Calu3 (cell line): ENCODE data around the gene CHD5. TPM values are rescaled to one million over a fixed set of nuclear protein-coding genes. Genes with fewer than 3 reads are reported as not detected.

Experiments
- BruUV-seq: library from RNA; stranded (reverse); fragments of 400-500 nt; replicated peaks from 2 replicates; lab custom pipeline; 2021; lab: Mats Ljungman, UMichigan
- CTCF ChIA-PET: fragments of 300-600 bp; sonication (Branson Sonifier 250); formaldehyde crosslinking; loops from one replicate; lab custom pipeline; 2022; ENCODE audit warnings: antibody characterized with exemption; lab: Charles Lee
- DNase-seq: peaks from one replicate; pipeline ENCODE4 v3.0.0; 2022
- H3K27ac Mint-ChIP-seq: one replicate; pipeline ENCODE4 v1.8.0; 2022; ENCODE audit warnings: mixed read lengths; ENCODE audit not compliant: unreplicated experiment
- H3K27me3 Mint-ChIP-seq: one replicate; pipeline ENCODE4 v1.8.0; 2022; ENCODE audit warnings: mixed read lengths; ENCODE audit not compliant: unreplicated experiment
- H3K36me3 Mint-ChIP-seq: one replicate; pipeline ENCODE4 v1.8.0; 2022; ENCODE audit warnings: mild to moderate bottlenecking, moderate library complexity, mixed read lengths; ENCODE audit not compliant: insufficient read depth, unreplicated experiment
- H3K4me1 Mint-ChIP-seq: one replicate; pipeline ENCODE4 v1.8.0; 2022; ENCODE audit warnings: mild to moderate bottlenecking, low read depth, mixed read lengths; ENCODE audit not compliant: unreplicated experiment
- H3K4me3 Mint-ChIP-seq: one replicate; pipeline ENCODE4 v1.8.0; 2022; ENCODE audit warnings: mild to moderate bottlenecking, low read depth, moderate library complexity, mixed read lengths; ENCODE audit not compliant: unreplicated experiment
- H3K9me3 Mint-ChIP-seq: one replicate; pipeline ENCODE4 v1.8.0; 2022; ENCODE audit warnings: low read depth, mixed read lengths; ENCODE audit not compliant: unreplicated experiment
- CTCF ChIP-seq: fragments of 200-600 bp; IDR thresholded peaks from one replicate; pipeline ENCODE4 v1.8.0; 2022; ENCODE audit warnings: antibody characterized with exemption; ENCODE audit not compliant: unreplicated experiment
- intact Hi-C: fragments of 100-400 bp; cut with micrococcal nuclease; formaldehyde crosslinking; loops from one replicate; pipeline ENCODE4 v1.10.0; 2022; ENCODE audit not compliant: unreplicated experiment
- total RNA-seq: library from RNA; stranded (reverse); gene quantifications from 2 replicates; pipeline ENCODE4 v1.2.3, GENCODE V29; 2022

Gene CHD5
- total RNA-seq, 1 experiment from 2014 or later = 0.28 TPM

GRCh38 chr1:6165027-6165426, 15.1 kb downstream of the CHD5 start:
- Mint-ChIP-seq H3K27ac (no peak overlapping the region), H3K36me3 (no peaks in the 10 kb centered on the region), H3K27me3 (peaks cover 93% of the 10 kb centered on the region), H3K4me3 (no peak overlapping the region), H3K9me3 (no peaks in the 10 kb centered on the region), H3K4me1 (no peaks in the 10 kb centered on the region)
- no peak for TF ChIP-seq CTCF
- no TSS peak for BruUV-seq
- intact Hi-C loops = no loop called here
- DNase-seq = no peak
- CTCF ChIA-PET = no interaction called here

DNA sequence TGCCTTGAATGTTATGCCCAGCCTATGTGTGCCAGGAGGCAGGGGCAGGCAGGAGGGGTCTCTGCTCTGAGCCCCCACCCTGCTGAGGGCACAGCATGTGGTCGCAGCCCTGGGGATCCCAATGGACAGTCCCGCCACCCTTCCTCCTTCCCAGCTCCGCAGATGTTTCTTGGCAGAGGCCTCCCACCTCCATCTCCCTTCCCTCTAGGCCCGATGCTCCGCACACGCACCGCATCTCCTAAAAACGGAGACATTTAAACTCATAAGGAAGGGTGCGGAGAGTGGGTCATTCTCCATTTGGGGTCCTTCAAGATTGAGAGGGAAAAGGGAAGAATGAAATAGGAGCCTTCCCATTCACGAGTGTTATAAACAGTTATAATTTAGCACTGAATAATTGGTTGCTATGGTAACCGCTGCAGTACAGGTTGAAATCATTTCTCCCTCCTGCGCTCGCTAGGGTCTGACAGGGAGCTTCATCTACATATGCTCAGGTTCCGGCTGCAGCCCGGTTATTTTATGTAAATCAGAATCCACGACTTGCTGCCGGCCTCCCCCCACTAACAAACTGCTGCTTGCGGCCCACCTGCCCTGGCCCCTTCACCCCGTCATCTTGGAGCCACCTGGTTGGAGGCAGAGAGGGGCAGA, 16.0 kb downstream of the CHD5 start:
- H3K9me3 Mint-ChIP-seq = no peaks in the 10 kb centered on the region
- H3K27ac Mint-ChIP-seq = no peak overlapping the region
- intact Hi-C loops = no loop called here
- peaks cover 97% of the 10 kb centered on the region for H3K27me3 Mint-ChIP-seq
- no peaks in the 10 kb centered on the region for H3K36me3 Mint-ChIP-seq
- H3K4me3 Mint-ChIP-seq = no peak overlapping the region
- CTCF ChIA-PET = interaction anchor here (0.6 kb wide), 1 partner anchor 48 kb away, joined by 3 read pairs; no protein-coding TSS in a partner anchor
- BruUV-seq = no TSS peak
- H3K4me1 Mint-ChIP-seq = no peaks in the 10 kb centered on the region
- DNase-seq = no peak
- TF ChIP-seq CTCF = no peak

DNA sequence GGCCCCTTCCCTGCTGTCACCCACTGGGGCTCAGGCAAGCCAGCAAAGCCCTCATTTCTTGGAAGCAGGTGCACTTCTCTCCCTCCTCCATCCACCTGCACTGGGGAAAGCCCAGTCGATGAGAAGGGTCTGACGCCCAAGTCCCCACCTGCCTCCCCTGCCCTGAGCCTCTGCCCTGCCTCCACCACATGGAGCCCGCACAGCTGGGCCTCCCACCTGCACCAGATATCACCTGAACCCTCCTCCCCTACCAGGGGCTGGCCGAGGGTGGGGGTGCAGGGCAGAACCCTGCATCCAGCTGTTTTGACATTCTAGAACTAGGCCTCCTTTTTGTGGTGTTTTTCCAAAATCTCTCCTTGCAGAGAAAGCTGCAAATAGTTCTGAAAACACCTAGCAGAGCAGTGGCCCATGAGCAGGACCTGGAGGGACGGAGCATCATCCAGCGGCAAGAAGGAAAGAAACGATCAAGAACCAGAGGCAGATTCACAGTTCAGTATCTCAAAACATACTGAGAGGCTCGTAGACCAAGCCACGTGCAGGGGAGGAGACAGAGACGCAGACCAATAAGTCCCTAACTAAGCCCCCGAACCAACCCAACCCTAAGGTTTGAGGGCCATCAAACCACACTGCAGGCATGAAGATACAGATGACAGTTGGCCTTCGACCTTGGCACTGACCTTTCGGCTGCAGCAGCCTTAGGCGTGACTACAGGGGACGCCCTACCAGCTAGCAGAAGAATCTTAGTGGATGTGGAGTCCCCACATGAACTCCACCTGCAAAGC, 16.7 kb downstream of the CHD5 start:
- H3K4me3 Mint-ChIP-seq = no peak overlapping the region
- intact Hi-C loops = no loop called here
- CTCF ChIA-PET = interaction anchor here (0.6 kb wide), 1 partner anchor 47 kb away, joined by 3 read pairs; no protein-coding TSS in a partner anchor
- no peaks in the 10 kb centered on the region for H3K9me3 Mint-ChIP-seq
- no peaks in the 10 kb centered on the region for H3K36me3 Mint-ChIP-seq
- peaks cover 95% of the 10 kb centered on the region for H3K27me3 Mint-ChIP-seq
- no peak overlapping the region for H3K27ac Mint-ChIP-seq
- BruUV-seq = no TSS peak
- peaks cover 2% of the 10 kb centered on the region for H3K4me1 Mint-ChIP-seq
- TF ChIP-seq CTCF = no peak
- no peak for DNase-seq

GRCh38 chr1:6162773-6163172, 17.3 kb downstream of the CHD5 start:
- peaks cover 4% of the 10 kb centered on the region for H3K36me3 Mint-ChIP-seq
- TF ChIP-seq CTCF = no peak
- no peaks in the 10 kb centered on the region for H3K9me3 Mint-ChIP-seq
- CTCF ChIA-PET = no interaction called here
- DNase-seq = peak; percentile 39
- H3K27ac Mint-ChIP-seq = no peak overlapping the region
- H3K4me3 Mint-ChIP-seq = no peak overlapping the region
- BruUV-seq = no TSS peak
- intact Hi-C loops = no loop called here
- H3K4me1 Mint-ChIP-seq = peaks cover 8% of the 10 kb centered on the region
- peaks cover 89% of the 10 kb centered on the region for H3K27me3 Mint-ChIP-seq
